ENCODE data around the gene KAT2B.
"Not testable (repeated sequence)": the region's sequence is repeated elsewhere in the genome, so short reads cannot be mapped to it uniquely, and the experiment has no call there.

The KAT2B gene

GRCh38 chr3:20045141-20045540, 4.9 kb downstream of the KAT2B start:
- not testable (repeated sequence) for H3K4me3 ChIP-seq (ENCODE audit: low read length); H3K27me3 ChIP-seq (ENCODE audit: control insufficient read depth, insufficient read depth, low read length); H3K9me3 ChIP-seq (ENCODE audit: control insufficient read depth, low read length); H3K36me3 ChIP-seq (ENCODE audit: control insufficient read depth, insufficient read depth, low read length); H3K9ac ChIP-seq (ENCODE audit: low read length)
- H3K4me1 ChIP-seq (ENCODE audit: control insufficient read depth, insufficient read depth, low read length): peaks cover 32% of the 10 kb centered on the region

DNA sequence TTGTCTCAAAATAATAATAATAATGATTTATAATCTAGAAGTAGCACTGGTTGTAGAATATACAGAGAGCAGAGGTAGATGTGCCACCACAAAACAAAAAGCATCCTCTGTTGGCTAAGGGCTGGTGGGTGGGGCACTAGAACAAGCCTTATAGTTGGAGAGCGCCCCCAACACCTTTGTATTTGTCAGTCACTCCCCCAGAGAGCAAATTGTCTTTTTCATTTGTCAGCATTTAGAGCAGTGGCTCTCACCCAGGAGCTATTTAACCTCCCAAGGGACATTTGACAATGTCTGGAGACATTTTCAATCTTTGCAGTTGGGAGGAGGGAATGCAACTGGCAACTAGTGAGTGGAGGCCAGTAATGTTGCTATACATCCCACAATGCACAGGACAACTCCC, 6.3 kb downstream of the KAT2B start:
- Histone ChIP-seq H3K4me1 (ENCODE audit: control insufficient read depth, insufficient read depth, low read length) (peaks cover 30% of the 10 kb centered on the region), H3K9me3 (ENCODE audit: control insufficient read depth, low read length) (no peaks in the 10 kb centered on the region), H3K4me3 (ENCODE audit: low read length) (no peak overlapping the region), H3K36me3 (ENCODE audit: control insufficient read depth, insufficient read depth, low read length) (no peaks in the 10 kb centered on the region), H3K27me3 (ENCODE audit: control insufficient read depth, insufficient read depth, low read length) (no peaks in the 10 kb centered on the region), H3K9ac (ENCODE audit: low read length) (no peak overlapping the region)

GRCh38 chr3:20047341-20047779, 7.1 kb downstream of the KAT2B start:
- H3K36me3 ChIP-seq (ENCODE audit: control insufficient read depth, insufficient read depth, low read length): no peaks in the 10 kb centered on the region
- H3K4me3 ChIP-seq (ENCODE audit: low read length): no peak overlapping the region
- H3K4me1 ChIP-seq (ENCODE audit: control insufficient read depth, insufficient read depth, low read length): peaks cover 23% of the 10 kb centered on the region
- no peak overlapping the region for H3K9ac ChIP-seq (ENCODE audit: low read length)
- no peaks in the 10 kb centered on the region for H3K27me3 ChIP-seq (ENCODE audit: control insufficient read depth, insufficient read depth, low read length)
- H3K9me3 ChIP-seq (ENCODE audit: control insufficient read depth, low read length): no peaks in the 10 kb centered on the region

- Histone ChIP-seq H3K27me3 (ENCODE audit: control insufficient read depth, insufficient read depth, low read length) (no peaks in the 10 kb centered on the region), H3K9me3 (ENCODE audit: control insufficient read depth, low read length) (no peaks in the 10 kb centered on the region), H3K4me3 (ENCODE audit: low read length) (no peak overlapping the region), H3K9ac (ENCODE audit: low read length) (no peak overlapping the region), H3K4me1 (ENCODE audit: control insufficient read depth, insufficient read depth, low read length) (peaks cover 16% of the 10 kb centered on the region), H3K36me3 (ENCODE audit: control insufficient read depth, insufficient read depth, low read length) (no peaks in the 10 kb centered on the region)
These were observed 8.0 kb downstream of the KAT2B start for GRCh38 chr3:20047976-20048883.

DNA sequence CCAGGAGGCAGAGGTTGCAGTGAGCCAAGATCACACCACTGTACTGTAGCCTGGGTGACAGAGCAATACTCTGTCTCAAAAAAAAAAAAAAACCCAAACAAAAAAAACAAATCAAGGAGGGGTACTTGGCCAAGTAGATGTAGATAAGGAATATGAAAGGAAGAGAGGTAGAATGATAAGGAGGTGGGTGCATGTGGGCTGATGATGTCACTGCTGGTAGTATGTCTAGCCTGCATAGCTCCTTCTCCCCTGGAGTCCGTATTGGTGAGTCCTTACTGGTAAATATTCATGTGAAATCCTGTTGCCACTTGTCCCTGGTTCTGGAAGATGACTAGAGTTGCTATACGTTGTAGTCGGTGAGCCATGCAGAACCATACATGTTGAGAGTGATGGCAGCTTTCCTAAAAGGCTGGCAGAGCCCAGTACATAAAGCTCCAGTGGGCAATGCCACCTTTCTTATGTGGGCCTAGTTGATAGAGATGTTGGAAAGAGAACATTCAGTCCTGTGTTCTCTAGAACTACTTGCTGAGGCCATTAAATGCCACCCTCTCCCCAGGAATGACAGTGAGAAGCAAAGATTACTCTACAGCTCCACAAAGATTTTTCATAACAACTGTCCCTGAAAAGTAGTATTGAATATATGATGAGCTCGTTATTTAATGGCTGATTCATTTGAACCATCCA, 11.0 kb downstream of the KAT2B start:
- no peak overlapping the region for H3K9ac ChIP-seq (ENCODE audit: low read length)
- peaks cover 17% of the 10 kb centered on the region for H3K4me1 ChIP-seq (ENCODE audit: control insufficient read depth, insufficient read depth, low read length)
- H3K36me3 ChIP-seq (ENCODE audit: control insufficient read depth, insufficient read depth, low read length): no peaks in the 10 kb centered on the region
- no peak overlapping the region for H3K4me3 ChIP-seq (ENCODE audit: low read length)
- no peaks in the 10 kb centered on the region for H3K27me3 ChIP-seq (ENCODE audit: control insufficient read depth, insufficient read depth, low read length)
- no peaks in the 10 kb centered on the region for H3K9me3 ChIP-seq (ENCODE audit: control insufficient read depth, low read length)

GRCh38 chr3:20052851-20053250, 12.6 kb downstream of the KAT2B start:
- Histone ChIP-seq H3K27me3 (ENCODE audit: control insufficient read depth, insufficient read depth, low read length) (no peaks in the 10 kb centered on the region), H3K9me3 (ENCODE audit: control insufficient read depth, low read length) (no peaks in the 10 kb centered on the region), H3K36me3 (ENCODE audit: control insufficient read depth, insufficient read depth, low read length) (no peaks in the 10 kb centered on the region), H3K4me1 (ENCODE audit: control insufficient read depth, insufficient read depth, low read length) (peaks cover 28% of the 10 kb centered on the region), H3K9ac (ENCODE audit: low read length) (no peak overlapping the region), H3K4me3 (ENCODE audit: low read length) (no peak overlapping the region)

GRCh38 chr3:20054549-20054987, 14.3 kb downstream of the KAT2B start:
- Histone ChIP-seq H3K4me3 (ENCODE audit: low read length) (no peak overlapping the region), H3K9ac (ENCODE audit: low read length) (no peak overlapping the region), H3K9me3 (ENCODE audit: control insufficient read depth, low read length) (no peaks in the 10 kb centered on the region), H3K27me3 (ENCODE audit: control insufficient read depth, insufficient read depth, low read length) (no peaks in the 10 kb centered on the region), H3K4me1 (ENCODE audit: control insufficient read depth, insufficient read depth, low read length) (peaks cover 25% of the 10 kb centered on the region), H3K36me3 (ENCODE audit: control insufficient read depth, insufficient read depth, low read length) (no peaks in the 10 kb centered on the region)

- Histone ChIP-seq H3K9ac (ENCODE audit: low read length) (no peak overlapping the region), H3K9me3 (ENCODE audit: control insufficient read depth, low read length) (no peaks in the 10 kb centered on the region), H3K4me3 (ENCODE audit: low read length) (no peak overlapping the region), H3K36me3 (ENCODE audit: control insufficient read depth, insufficient read depth, low read length) (no peaks in the 10 kb centered on the region), H3K4me1 (ENCODE audit: control insufficient read depth, insufficient read depth, low read length) (peaks cover 25% of the 10 kb centered on the region), H3K27me3 (ENCODE audit: control insufficient read depth, insufficient read depth, low read length) (no peaks in the 10 kb centered on the region)
These were observed 15.0 kb downstream of the KAT2B start for GRCh38 chr3:20055020-20055775.

- H3K4me1 ChIP-seq (ENCODE audit: control insufficient read depth, insufficient read depth, low read length): peaks cover 25% of the 10 kb centered on the region
- H3K9ac ChIP-seq (ENCODE audit: low read length): no peak overlapping the region
- H3K27me3 ChIP-seq (ENCODE audit: control insufficient read depth, insufficient read depth, low read length): no peaks in the 10 kb centered on the region
- no peaks in the 10 kb centered on the region for H3K9me3 ChIP-seq (ENCODE audit: control insufficient read depth, low read length)
- H3K36me3 ChIP-seq (ENCODE audit: control insufficient read depth, insufficient read depth, low read length): no peaks in the 10 kb centered on the region
- no peak overlapping the region for H3K4me3 ChIP-seq (ENCODE audit: low read length)
These were observed 15.6 kb downstream of the KAT2B start for GRCh38 chr3:20055842-20056241.

DNA sequence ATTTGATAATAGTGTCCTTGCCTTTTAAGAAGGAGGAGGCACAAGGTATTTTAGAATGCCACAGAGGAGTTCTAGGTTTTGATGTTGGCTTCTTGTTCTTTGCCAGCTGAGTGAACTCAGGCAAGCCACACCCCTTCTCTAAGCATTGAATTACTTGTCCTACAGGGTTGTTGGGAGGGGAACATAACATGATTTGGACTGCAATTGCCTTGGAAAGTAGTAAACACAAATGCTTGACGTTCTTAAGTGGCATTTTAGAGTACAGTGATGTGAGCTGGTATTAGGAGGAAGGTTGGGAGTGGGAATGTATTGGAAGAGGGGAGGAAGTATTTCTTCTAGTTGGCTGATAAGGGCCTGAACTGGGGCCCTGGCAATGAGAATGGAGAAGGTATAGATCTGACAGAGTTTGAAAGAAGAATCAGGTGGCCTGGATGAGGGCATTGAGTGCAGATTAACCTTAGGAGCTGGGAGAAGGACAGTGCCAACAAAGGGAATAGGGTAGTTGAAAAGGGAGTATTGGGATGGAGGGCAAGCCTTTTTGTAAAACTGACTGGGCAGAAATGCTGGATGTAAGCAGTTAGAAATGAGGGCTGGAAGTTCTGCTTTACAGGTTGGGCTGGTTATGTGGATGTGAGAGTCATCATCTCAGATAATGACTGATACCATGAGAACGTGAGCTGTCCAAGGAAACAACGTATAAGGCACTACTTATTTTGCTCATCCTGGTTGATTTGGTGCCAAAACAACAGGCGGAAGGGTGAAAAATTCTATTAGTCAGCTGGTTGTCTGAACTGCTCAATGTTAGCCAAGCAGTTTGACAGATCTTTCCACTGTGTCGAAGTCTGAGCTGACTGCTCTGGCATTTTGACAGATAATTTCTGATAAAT, 16.7 kb downstream of the KAT2B start:
- no peaks in the 10 kb centered on the region for H3K27me3 ChIP-seq (ENCODE audit: control insufficient read depth, insufficient read depth, low read length)
- H3K4me1 ChIP-seq (ENCODE audit: control insufficient read depth, insufficient read depth, low read length): peaks cover 25% of the 10 kb centered on the region
- H3K4me3 ChIP-seq (ENCODE audit: low read length): no peak overlapping the region
- no peaks in the 10 kb centered on the region for H3K9me3 ChIP-seq (ENCODE audit: control insufficient read depth, low read length)
- no peaks in the 10 kb centered on the region for H3K36me3 ChIP-seq (ENCODE audit: control insufficient read depth, insufficient read depth, low read length)
- H3K9ac ChIP-seq (ENCODE audit: low read length): no peak overlapping the region

DNA sequence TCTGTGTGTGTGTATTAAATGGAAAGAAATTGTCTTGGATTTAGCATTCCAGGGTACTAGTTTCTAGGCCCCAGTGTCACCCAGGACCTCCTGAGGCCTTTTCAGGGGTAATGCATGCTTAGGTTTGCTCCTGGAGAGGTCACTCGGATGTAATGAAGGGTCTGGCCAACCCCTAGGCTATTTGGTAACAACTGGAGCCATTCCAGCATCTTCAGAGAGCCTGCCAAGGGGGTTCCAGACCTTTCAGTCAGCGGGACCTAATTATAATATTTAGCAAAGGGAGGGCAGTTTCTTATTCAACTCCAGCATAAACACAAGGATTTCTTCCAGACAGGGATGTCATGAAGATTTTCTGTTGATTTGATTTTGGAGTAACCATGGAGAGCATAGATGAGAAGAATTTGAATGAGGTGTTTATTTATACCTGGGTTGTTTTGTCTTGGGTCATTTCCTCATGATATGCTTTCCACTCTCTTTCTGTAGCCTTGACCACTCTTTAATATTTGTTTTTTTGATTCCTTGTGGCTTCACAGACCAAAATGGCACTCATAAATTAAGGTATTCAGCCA, 17.4 kb downstream of the KAT2B start:
- Histone ChIP-seq H3K4me3 (ENCODE audit: low read length) (no peak overlapping the region), H3K27me3 (ENCODE audit: control insufficient read depth, insufficient read depth, low read length) (no peaks in the 10 kb centered on the region), H3K4me1 (ENCODE audit: control insufficient read depth, insufficient read depth, low read length) (peaks cover 25% of the 10 kb centered on the region), H3K9me3 (ENCODE audit: control insufficient read depth, low read length) (no peaks in the 10 kb centered on the region), H3K9ac (ENCODE audit: low read length) (no peak overlapping the region), H3K36me3 (ENCODE audit: control insufficient read depth, insufficient read depth, low read length) (no peaks in the 10 kb centered on the region)
